GM18526 (cell line): ENCODE results near the gene TMEM9.

ENCODE experiments used
- POLR2A ChIP-seq: IDR thresholded peaks from 3 replicates; pipeline ENCODE4 v1.6.1; 2011; ENCODE audit not compliant: insufficient read length; ENCODE audit errors: extremely low read depth

The TMEM9 gene

DNA sequence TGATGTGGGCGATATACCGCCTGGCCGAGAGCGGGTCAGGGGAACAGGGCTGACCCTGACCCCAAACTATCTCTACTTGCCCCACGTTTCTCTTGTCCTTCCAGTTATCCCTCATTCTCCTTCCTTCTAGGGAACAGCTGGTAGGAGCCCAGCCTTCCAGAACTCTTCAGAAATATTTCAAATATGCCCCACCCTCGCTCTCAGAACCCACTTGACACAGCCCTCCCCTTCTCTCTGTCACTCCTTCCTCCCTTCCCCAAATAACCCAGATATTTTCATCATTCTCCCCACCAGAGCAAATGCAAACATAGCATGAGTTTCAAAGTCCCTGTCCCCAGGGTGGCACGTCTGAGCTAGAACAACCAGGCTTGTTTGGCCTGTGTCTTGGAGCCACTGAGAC lies 43.1 kb downstream of the TMEM9 start:
- TF ChIP-seq POLR2A: no peak

GRCh38 chr1:201110616-201111015 lies 43.7 kb downstream of the TMEM9 start:
- no peak for TF ChIP-seq POLR2A

DNA sequence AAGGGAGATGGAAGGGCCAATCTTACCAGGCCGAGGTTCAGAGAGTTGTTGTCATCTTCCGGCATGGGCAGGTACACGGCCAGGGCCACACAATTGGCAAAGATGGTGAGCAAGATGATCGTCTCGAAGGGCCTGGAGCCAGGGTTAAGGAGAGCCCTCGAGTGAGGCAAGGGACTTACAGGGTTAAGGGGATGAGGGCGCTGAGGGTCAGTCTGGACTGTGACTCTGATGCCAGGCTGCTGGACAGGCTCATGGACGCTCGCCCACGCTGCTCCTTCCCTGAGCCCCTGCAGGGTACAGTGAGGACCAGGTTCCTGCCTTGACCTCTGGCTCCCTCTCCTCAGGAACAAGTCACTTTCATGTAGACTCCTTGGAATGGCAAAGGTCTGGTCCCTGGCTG lies 44.1 kb downstream of the TMEM9 start:
- TF ChIP-seq POLR2A: no peak

DNA sequence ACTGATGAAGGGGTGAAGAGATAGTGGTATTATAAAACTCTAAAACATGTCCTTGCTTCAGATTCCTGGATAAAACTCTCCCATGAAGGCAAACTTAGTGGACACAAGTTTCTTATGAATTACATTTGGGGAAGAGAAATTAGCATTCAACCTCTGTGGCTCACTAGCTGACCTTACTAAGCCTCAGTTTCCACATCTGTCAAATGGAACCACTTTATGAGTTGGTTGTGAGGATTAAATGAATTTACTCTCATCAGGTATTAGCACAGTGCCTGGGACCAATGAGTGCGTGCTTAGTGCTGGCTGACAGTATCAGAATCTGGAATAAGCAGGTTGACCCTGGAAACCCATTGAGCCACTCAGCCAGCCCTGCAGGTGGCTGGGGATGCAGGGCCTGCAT lies 44.6 kb downstream of the TMEM9 start:
- TF ChIP-seq POLR2A: no peak

DNA sequence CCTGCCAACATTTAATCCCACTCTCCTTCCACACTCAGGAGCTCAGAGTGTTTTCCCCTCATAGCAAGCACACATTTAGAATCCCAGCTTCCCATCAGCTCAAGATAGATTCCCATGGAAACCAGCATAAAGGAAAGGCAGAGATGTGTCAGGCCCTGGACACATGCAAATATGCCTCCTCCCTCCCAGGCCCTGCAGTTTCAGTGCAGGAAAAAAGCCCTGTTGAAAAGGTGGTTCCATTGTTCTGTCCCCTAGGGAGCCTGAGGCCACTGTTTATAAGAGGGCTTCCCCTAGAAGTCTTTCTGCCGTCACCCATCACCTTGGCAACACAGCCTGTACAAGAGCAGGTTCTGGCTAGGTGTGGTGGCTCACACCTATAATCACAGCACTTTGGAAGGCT lies 45.7 kb downstream of the TMEM9 start:
- TF ChIP-seq POLR2A: no peak

DNA sequence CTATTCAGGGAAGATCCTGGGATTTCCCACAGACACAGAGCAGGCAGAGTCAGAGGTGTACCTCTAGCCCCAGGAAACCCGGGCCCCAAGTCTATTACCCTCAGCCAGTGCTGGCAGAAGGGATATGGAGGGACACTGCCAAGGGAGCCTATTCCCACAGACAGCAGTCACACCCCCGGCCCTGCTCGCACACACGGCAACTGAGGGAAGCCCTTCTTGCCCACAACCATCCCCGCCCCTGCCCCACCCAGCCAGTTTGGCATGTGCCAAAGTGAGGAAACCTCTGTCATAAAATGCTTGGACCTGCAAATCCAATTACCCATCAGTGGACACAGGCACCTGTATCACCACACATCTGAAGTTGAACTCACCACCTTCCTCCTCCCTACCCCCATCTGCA lies 48.6 kb downstream of the TMEM9 start:
- TF ChIP-seq POLR2A: no peak

DNA sequence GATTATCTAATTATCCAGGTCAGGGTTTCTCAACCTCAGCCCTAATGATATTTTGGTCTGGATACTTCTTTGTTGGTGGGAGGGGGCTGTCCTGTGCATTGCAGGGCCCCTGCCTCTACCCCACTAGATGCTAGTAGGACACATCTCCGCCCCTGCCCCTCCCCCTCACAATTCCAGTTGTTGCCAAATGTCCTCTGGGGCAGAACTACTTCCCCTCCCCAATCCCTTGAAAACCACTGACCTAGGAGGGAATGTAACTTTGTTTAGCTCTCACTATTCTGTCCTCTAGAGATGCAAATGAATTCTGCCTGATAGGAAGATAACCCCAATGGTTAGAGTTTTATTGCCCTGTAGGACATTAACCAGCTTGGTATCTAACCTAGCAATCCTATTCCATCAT lies 50.1 kb downstream of the TMEM9 start:
- TF ChIP-seq POLR2A: no peak

- no peak for TF ChIP-seq POLR2A
Observed at GRCh38 chr1:201103666-201104065, 50.6 kb downstream of the TMEM9 start.

DNA sequence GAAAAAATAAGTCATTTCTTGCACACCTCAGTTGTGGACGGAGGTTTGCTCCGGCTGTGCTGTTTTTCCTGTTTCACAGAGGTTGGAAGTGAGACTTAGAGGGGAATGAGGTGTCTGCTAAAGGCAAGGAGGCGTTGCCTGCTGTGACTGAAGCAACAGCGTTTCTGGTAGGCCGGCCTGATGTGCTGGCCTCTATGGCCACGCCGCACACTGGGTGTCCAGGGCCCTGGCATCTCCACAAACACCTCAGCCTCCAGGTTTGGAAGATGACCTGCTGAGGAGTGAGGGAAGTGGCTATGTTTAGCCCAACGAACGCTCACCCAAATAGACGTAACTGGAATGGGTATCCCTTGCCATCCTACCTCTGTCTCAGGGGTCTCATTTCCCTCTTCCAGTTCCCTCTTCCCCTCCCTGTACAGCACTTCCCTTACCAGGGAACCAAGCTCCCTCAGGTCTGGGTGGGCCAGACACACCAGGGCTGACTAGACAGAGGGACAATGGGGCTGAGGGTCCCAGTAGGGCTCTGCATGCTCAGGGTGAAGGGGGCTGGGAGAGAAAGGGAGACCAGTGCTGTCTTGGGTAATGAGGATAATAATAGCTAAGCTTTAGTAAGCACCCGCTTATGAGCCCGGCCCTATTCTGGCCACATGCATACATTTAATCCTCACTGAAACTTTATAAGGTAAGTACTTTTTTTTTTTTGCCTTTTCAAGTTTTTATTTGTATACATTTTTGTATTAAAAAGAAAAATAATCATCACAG lies 53.9 kb downstream of the TMEM9 start:
- no peak for TF ChIP-seq POLR2A

- TF ChIP-seq POLR2A: no peak
Observed at GRCh38 chr1:201098992-201099677, 55.1 kb downstream of the TMEM9 start.

- no peak for TF ChIP-seq POLR2A
Observed at GRCh38 chr1:201096977-201097856, 57.1 kb downstream of the TMEM9 start.

DNA sequence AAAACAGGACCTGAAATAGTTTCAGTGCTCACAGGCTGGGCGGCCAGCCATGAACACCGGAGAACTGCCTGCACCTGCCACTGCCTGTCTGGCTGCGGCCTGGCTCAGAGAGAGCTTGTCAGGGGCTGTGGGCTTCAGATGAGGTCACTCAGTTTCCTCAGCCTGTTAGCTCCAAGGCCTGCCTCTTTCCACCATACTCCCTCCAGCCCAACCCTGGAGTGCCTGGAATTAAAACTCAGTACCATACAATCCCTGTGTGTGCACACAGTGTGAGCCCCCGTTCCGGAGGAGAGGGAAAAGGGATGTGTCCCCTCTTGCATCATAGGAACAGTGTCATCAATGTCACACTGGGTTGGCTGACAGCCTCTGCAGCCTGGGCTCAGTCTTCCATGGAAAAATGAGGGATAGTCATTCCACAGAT lies 58.2 kb downstream of the TMEM9 start:
- TF ChIP-seq POLR2A: no peak

- no peak for TF ChIP-seq POLR2A
Observed at GRCh38 chr1:201095581-201095980, 58.7 kb downstream of the TMEM9 start.

- TF ChIP-seq POLR2A: no peak
Observed at GRCh38 chr1:201094832-201095231, 59.4 kb downstream of the TMEM9 start.

DNA sequence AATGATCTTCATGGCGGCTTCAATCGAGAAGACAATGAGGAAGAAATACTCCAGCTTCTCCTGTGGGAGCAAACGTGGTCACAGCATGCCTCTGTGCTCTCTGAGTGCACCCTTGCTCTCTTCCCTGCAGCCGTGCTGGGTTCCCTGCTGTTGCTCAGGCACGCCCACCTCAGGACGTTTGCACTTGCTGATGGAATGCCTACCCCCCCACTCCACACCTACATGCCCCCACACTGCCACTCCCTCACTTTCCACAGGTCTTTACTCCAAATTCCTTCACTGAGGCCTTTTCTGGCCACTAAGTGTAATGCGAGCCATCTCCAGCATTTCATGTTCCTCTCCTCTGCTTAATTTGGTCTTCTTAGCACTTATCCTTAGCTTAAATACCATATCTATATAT lies 60.3 kb downstream of the TMEM9 start:
- no peak for TF ChIP-seq POLR2A

GRCh38 chr1:201093561-201093960 lies 60.7 kb downstream of the TMEM9 start:
- TF ChIP-seq POLR2A: no peak
